Measurements from ENCODE around the gene LURAP1L.

Gene LURAP1L

GRCh38 chr9:12809720-12810119 is 34.9 kb downstream of the LURAP1L start:
- no peak for TF ChIP-seq CTCF (IDR thresholded peaks at IDR 0.05; ENCODE audit: low read depth, low read length)
- DNase-seq: no peak
- H3K4me3 ChIP-seq (ENCODE audit: low read depth, low read length): no peak overlapping the region
- H3K9me3 ChIP-seq (ENCODE audit: severe bottlenecking): no peaks in the 10 kb centered on the region
- no peaks in the 10 kb centered on the region for H3K36me3 ChIP-seq
- H3K27me3 ChIP-seq (ENCODE audit: insufficient read depth, low read depth, severe bottlenecking): no peaks in the 10 kb centered on the region
- no peak overlapping the region for H3K27ac ChIP-seq

- Histone ChIP-seq H3K9me3 (ENCODE audit: severe bottlenecking) (no peaks in the 10 kb centered on the region), H3K36me3 (no peaks in the 10 kb centered on the region), H3K4me3 (ENCODE audit: low read depth, low read length) (no peak overlapping the region), H3K27me3 (ENCODE audit: insufficient read depth, low read depth, severe bottlenecking) (no peaks in the 10 kb centered on the region), H3K27ac (no peak overlapping the region)
- DNase-seq: no peak
- TF ChIP-seq CTCF (IDR thresholded peaks at IDR 0.05; ENCODE audit: low read depth, low read length): no peak
Measured at GRCh38 chr9:12811935-12812334, 37.1 kb downstream of the LURAP1L start.

GRCh38 chr9:12812710-12813109 is 37.9 kb downstream of the LURAP1L start:
- Histone ChIP-seq H3K27ac (no peak overlapping the region), H3K9me3 (ENCODE audit: severe bottlenecking) (no peaks in the 10 kb centered on the region), H3K4me3 (ENCODE audit: low read depth, low read length) (no peak overlapping the region), H3K27me3 (ENCODE audit: insufficient read depth, low read depth, severe bottlenecking) (no peaks in the 10 kb centered on the region), H3K36me3 (no peaks in the 10 kb centered on the region)
- TF ChIP-seq CTCF (IDR thresholded peaks at IDR 0.05; ENCODE audit: low read depth, low read length): no peak
- DNase-seq: no peak

- no peak overlapping the region for H3K4me3 ChIP-seq (ENCODE audit: low read depth, low read length)
- H3K27ac ChIP-seq: no peak overlapping the region
- H3K9me3 ChIP-seq (ENCODE audit: severe bottlenecking): no peaks in the 10 kb centered on the region
- H3K36me3 ChIP-seq: no peaks in the 10 kb centered on the region
- no peak for TF ChIP-seq CTCF (IDR thresholded peaks at IDR 0.05; ENCODE audit: low read depth, low read length)
- no peaks in the 10 kb centered on the region for H3K27me3 ChIP-seq (ENCODE audit: insufficient read depth, low read depth, severe bottlenecking)
- no peak for DNase-seq
Measured at GRCh38 chr9:12813533-12813932, 38.7 kb downstream of the LURAP1L start.

GRCh38 chr9:12813960-12814876 is 39.4 kb downstream of the LURAP1L start:
- Histone ChIP-seq H3K4me3 (ENCODE audit: low read depth, low read length) (no peak overlapping the region), H3K27me3 (ENCODE audit: insufficient read depth, low read depth, severe bottlenecking) (no peaks in the 10 kb centered on the region), H3K27ac (no peak overlapping the region), H3K9me3 (ENCODE audit: severe bottlenecking) (no peaks in the 10 kb centered on the region), H3K36me3 (no peaks in the 10 kb centered on the region)
- TF ChIP-seq CTCF (IDR thresholded peaks at IDR 0.05; ENCODE audit: low read depth, low read length): no peak
- no peak for DNase-seq

GRCh38 chr9:12814877-12815237 is 40.0 kb downstream of the LURAP1L start:
- Histone ChIP-seq H3K4me3 (ENCODE audit: low read depth, low read length) (no peak overlapping the region), H3K27ac (no peak overlapping the region), H3K9me3 (ENCODE audit: severe bottlenecking) (no peaks in the 10 kb centered on the region), H3K27me3 (ENCODE audit: insufficient read depth, low read depth, severe bottlenecking) (no peaks in the 10 kb centered on the region), H3K36me3 (no peaks in the 10 kb centered on the region)
- TF ChIP-seq CTCF (IDR thresholded peaks at IDR 0.05; ENCODE audit: low read depth, low read length): no peak
- DNase-seq: no peak
